Jurkat, Clone E6-1 (cell line): ENCODE results near the gene DNAJC25.
"Not testable (repeated sequence)": the region's sequence is repeated elsewhere in the genome, so short reads cannot be mapped to it uniquely, and the experiment has no call there.

Experiments used
- DNase-seq: peaks from one replicate; pipeline ENCODE4 v3.0.0-alpha.2; 2011; ENCODE audit warnings: low read depth, low spot score
- H3K4me3 ChIP-seq: 2 replicates; pipeline ENCODE4 v1.5.1; 2011; ENCODE audit warnings: mild to moderate bottlenecking, low read length, control low read depth, moderate library complexity

Gene DNAJC25

DNA sequence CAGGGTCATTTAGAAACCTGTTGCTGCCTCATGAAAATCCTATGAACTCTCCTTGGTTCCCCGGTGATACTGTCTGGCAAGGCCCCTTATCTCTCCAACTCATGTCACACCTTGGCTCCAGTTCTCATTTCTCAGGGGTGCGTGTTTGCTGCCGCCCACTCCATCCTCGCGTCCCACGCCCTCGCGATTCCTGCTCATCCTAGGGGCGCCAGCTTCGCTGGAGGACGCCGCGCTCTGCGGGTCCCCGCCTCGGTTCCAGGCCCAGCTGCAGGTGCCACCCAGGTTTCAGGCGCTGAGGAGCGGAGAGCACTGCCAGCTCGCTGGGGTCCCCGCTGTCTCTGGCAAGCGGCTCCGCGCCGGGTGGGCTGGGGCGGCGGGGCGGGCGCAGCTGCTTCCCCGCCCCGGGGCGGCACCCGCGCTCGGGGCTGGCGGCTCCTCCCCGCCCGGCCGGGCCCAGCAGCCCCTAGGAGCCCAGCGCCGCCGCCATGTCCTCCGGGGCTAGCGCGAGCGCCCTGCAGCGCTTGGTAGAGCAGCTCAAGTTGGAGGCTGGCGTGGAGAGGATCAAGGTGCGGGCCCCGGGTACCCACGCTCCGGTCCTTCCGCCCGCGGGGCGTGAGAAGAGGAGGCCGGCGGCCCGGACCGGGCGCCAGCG lies 30.1 kb downstream of the DNAJC25 start, which contains the start of gene GNG10:
Gene GNG10, plus strand, starts transcription at position 456 of the 652 bp plus-strand sequence. Its CDS starts 30 bp downstream, at position 486.
- peak within 1 kb of the TSS; percentile 77 for H3K4me3 ChIP-seq
- DNase-seq: peak; percentile 12

DNA sequence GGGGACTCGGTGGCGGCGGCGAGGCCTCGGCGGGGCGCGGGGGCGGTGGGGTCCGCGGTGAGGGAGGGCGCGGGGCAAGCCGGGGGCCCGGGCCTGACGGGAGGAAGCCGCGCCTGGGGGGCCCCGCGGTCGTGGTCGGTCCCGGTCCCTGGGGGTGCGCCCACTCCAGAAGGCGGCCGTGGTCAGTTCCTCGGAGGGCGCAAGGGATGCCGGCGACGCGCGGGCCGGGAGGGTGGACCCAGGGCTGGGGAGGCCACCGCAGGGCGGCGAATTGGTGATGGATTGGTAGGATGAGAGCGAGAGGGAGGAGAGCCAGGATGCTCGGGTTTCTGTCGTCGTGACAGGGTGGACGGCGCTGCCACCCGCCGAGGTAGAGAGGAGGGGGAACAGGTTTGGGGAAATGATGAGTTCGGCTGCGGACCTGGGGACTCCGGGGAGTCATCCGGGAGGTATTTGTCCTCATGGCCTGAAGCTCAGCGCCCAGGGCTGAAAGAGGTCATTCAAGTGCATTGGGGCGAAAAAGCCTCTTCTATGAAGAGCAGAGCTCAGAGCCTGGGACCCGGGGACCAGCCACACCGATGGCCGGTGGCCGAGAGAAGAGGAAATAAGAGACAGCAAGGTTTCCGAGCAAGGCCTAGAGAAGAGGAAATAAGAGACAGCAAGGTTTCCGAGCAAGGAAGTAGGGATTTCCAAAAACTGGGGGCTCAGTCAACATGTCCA lies 30.8 kb downstream of the DNAJC25 start:
- DNase-seq: no peak
- peak overlapping the region; percentile 77 for H3K4me3 ChIP-seq

DNA sequence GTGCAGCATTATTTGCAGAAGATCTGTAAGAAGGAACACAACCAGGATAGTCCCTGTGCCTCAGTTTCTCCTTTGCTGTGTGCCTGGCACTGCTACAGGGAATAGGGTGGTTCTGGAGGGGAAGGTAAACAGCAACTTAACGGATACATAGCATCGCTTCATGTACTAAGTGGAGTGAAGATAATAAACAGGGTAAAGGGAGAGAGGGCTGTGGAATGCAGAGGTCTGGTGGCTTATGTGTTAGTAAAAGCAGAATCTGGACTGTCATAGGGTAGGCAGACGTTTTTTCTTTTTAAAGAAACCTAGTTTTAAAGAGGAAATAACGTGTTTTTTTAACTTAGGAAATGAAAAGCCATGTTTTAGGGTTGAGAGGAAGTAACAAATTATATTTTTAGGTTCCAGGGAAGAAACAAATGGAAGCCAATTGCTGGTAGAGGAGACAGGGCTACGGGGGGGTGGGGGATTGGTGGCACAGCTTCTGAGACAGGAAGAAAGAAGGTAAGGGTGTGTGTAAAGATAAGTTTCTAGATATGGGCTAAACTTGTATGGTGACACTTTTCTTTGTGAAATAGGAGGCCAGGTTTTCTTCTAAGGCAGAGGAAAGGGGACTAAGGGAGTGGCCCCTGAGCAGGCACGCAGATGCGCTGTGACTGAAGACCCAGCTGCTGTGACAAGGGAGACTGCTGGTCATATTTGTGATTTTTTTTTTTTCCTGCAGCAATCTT lies 31.6 kb downstream of the DNAJC25 start:
- peak overlapping the region; percentile 77 for H3K4me3 ChIP-seq
- peak; percentile 25 for DNase-seq

DNA sequence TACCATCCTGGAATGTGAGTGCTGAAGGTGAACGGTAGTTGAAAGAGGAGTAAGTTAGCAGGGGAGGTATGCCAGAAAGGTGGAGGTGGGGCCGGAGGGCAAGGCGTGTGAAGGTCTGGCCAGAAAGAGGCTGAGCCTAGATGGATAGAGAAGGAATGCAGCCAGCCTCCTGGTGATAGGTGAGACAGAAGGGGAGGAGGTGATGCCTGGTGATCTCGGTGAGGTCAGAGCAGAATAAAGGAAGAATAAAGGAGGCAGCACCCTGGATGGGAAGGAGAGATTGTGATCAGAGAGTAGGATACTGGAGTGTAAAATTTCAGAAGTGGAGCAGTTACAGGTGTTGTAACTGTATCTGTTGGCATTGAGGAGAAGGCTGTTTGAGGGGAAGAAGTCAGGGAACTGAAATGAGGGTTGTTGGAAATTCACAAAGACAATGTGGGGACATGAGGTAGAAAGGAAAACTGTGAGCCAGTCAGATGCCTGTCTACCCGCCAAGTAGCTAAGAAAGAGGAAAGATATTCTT lies 32.2 kb downstream of the DNAJC25 start:
- H3K4me3 ChIP-seq: no peak overlapping the region
- no peak for DNase-seq

DNA sequence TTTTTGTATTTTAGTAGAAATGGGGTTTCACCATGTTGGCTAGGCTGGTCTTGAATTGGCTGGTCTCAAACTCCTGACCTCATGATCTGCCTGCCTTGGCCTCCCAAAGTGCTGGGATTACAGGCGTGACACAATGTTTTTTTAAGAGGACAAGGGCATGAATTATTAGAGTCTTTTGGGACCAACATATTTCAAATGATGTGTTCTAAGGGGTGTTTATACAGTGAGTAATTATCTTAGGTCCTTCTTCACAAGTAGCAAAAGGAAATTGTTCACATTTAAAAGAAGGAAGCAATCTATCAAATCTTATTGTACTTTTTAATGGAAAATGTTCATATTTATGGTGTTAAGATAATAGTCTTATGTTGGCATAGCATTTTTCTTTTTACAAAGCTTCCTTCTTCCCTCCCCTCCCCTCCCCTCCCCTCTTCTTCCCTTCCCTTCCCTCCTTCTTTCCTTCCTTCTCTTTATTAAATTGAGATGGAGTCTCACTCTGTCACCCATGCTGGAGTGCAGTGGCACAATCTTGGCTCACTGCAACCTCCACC lies 37.0 kb downstream of the DNAJC25 start:
- DNase-seq: no peak
- no peak overlapping the region for H3K4me3 ChIP-seq

DNA sequence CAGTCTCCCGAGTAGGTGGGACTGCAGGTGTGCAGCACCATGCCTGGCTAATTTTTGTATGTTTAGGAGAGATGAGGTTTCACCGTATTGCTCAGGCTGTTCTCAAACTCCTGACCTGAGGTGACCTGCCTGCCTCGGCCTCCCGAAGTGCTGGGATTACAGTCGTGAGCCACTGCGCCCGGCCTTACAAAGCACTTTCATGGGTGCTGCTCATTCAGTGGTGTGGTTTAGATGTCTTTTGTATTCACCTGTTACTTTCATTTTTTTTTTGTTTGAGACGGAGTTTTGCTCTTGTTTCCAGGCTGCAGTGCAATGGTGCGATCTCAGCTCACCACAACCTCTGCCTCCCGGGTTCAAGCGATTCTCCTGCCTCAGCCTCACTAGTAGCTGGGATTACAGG lies 37.5 kb downstream of the DNAJC25 start:
- not testable (repeated sequence) for H3K4me3 ChIP-seq, DNase-seq

DNA sequence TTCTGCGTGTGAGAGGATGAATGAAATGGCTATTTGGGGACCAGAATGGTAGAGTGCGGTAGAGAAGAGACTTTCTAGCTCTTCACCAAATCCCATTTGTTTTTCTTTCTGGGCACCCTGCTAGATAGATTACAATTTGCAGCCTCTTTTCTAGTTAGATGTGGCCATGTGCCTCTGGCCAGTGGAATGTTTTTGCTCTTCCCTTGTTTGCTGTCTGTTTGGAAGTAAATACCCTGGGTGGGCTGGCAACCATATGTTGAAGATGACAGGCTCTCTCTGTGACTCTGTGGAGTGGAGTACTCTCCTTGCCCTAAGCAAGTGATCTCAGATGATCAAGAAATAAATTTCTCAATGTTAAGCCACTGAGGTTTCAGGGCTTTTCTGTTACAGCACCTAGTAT lies 43.2 kb downstream of the DNAJC25 start:
- no peak for DNase-seq
- no peak overlapping the region for H3K4me3 ChIP-seq

DNA sequence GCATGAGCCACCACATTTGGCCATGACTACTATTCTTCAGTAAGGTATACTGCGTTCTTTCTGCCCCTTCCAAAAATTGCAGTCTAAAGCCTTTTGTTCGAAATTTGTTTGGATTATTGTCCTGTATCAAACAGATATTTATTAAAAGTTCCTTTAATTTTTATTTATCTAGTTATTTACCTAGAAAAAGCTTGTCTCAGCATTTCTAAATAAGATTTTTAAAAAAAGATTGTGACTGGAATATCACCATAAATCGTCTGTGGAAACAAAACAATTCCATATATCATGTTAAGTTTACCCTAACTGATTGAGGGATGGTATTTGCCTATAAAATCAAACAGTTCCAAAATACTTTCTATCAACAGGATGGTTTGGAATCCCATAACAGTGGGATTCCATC lies 45.0 kb downstream of the DNAJC25 start:
- no peak for DNase-seq
- no peak overlapping the region for H3K4me3 ChIP-seq

DNA sequence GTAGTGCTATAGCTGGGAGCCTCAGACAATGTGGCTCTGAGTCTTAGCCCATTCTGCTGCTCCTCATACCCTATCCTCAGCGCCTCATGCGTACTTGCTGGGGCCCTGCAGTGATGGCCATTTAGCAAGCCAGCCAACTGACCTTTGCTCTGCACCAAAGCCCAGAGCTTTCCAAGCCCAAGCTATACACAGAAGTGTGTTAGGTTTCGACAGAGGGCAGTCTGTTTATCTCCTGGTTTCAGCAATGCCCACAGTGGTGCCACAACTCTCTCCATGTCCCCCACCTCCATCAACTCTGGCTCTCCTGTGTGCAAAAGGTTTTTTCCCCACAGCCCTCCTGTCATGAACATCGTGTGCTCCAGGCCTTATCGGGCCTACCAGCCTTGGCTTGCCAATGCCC lies 47.2 kb downstream of the DNAJC25 start:
- DNase-seq: no peak
- no peak overlapping the region for H3K4me3 ChIP-seq

DNA sequence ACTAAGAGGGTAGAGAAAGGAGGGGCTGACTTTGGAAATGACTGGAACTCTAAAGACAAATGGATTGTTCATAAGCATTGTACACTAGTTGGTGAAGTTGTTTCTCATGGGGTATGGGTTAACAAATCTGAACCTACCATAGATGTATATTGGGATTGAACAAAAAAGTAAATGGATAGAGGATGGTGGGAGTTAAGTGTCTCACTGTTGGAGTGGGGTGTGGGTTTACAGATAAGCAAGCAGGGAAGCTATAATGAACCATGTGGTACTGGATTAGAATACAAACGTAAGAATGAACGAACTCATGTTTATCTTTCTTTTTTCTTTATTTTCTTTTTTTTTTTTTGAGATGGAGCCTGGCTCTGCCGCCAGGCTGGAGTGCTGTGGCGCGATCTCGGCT lies 48.1 kb downstream of the DNAJC25 start:
- H3K4me3 ChIP-seq: no peak overlapping the region
- DNase-seq: no peak

DNA sequence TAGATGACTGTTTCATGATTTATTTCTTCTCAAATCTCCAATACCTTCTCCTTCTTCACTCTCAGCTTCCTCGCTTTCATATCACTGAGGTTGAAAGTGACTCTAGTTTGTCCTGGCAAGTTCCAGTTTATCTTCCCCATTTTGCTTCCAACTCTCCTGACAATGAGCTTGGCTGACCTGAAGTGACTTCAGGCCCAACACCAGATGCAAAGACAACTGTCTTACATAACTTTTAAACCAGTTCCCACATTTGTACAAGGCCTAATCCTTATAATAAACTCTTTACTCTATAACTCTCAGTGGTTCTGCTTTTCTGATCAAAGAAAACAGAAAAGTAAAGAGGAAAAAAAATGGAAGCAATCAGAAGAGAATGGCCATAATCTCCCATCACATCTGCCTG lies 52.3 kb downstream of the DNAJC25 start:
- no peak for DNase-seq
- H3K4me3 ChIP-seq: no peak overlapping the region

DNA sequence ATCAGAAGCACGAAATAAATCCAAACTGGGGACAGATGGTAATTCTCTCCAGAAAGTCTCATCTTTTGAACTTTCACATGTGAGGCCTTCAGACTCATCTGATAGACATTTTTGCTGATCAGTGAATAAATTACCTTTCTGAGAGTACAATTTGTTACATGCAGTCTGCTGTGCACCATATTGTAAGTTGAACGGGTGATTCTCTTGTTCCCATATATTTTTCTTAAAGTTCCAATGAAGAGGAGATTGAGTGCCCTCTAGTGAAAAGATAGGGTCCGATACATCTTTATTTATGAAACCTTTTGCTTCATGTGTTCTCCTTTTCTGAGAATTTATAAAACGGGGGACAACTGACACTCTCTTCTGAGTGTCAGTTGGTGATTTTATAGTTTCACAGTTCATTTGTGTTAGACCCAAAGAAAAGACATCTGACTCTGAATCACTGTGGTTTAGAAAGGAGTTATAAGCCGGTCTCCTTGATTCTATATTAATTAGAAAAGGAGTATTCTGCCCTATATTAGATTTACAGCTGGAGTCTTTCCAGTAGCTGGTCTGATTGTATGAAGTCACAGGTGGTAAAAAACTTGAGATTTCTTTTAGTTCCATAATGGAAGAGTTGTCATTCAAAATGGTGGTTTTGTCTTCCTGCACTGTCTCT lies 60.7 kb downstream of the DNAJC25 start:
- DNase-seq: peak; percentile 8
- no peak overlapping the region for H3K4me3 ChIP-seq

DNA sequence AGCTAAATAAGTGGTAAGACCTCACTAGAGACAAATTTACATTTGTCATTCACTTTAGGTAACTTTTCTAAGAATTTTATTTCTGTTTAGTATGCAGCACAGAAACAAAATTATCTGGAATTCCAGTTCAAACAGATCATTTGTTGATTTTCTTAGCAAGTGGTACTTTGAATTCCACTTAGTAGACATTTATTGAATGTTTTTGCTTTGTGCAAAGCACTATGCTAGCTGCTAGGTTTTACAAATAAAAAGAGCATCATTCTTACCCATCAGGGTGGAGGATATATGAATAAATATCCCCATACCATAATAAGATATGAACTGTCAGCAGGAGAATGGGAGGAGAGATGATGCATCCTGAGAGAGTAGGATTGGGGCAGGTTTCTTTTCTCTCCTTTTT lies 65.7 kb downstream of the DNAJC25 start:
- H3K4me3 ChIP-seq: no peak overlapping the region
- DNase-seq: no peak

DNA sequence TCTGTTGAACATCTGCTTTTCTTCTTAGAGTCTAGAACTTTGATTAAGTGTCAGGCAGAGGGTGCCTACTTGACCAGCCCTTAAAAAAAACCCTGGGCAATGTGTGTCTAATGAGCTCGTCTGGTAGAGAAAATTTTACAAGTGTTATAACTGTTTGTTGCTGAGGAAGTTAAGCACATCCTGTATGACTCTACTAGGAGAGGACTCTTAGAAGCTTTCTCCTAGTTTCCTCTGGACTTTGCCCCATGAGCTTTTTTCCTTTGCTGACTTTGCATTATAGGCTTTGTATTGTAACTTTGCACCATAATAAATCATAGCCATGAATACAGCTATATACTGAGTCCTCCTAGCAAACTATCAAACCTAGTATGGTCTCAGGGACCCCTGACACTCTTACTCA lies 69.6 kb downstream of the DNAJC25 start:
- DNase-seq: peak; percentile 2
- H3K4me3 ChIP-seq: no peak overlapping the region
